AG08396 (cell line): ENCODE measurements around the gene ARHGEF28.

ENCODE experiments used
- DNase-seq: peaks from one replicate; pipeline ENCODE4 v3.0.0; 2012; ENCODE audit warnings: low spot score, mixed read lengths

Gene ARHGEF28

GRCh38 chr5:73938938-73939320 is 312.9 kb downstream of the ARHGEF28 start:
- no peak for DNase-seq

- DNase-seq: no peak
Measured at GRCh38 chr5:73939557-73939956, 313.6 kb downstream of the ARHGEF28 start.

- DNase-seq: no peak
Measured at GRCh38 chr5:73940026-73940425, 314.0 kb downstream of the ARHGEF28 start.

GRCh38 chr5:73940801-73941200 is 314.8 kb downstream of the ARHGEF28 start:
- no peak for DNase-seq

GRCh38 chr5:73942783-73943182 is 316.8 kb downstream of the ARHGEF28 start:
- DNase-seq: no peak

- no peak for DNase-seq
Measured at GRCh38 chr5:73943397-73943796, 317.4 kb downstream of the ARHGEF28 start.

GRCh38 chr5:73944581-73944980 is 318.6 kb downstream of the ARHGEF28 start:
- no peak for DNase-seq

- no peak for DNase-seq
Measured at GRCh38 chr5:73945505-73945904, 319.5 kb downstream of the ARHGEF28 start.

GRCh38 chr5:73946278-73946677 is 320.3 kb downstream of the ARHGEF28 start:
- DNase-seq: no peak

GRCh38 chr5:73946919-73947602 is 321.1 kb downstream of the ARHGEF28 start:
- no peak for DNase-seq

GRCh38 chr5:73947906-73948640 is 322.1 kb downstream of the ARHGEF28 start:
- no peak for DNase-seq

GRCh38 chr5:73948720-73949119 is 322.7 kb downstream of the ARHGEF28 start:
- DNase-seq: no peak

GRCh38 chr5:73950441-73950873 is 324.5 kb downstream of the ARHGEF28 start:
- DNase-seq: no peak

GRCh38 chr5:73950912-73951430 is 325.0 kb downstream of the ARHGEF28 start:
- no peak for DNase-seq

- no peak for DNase-seq
Measured at GRCh38 chr5:73952872-73953271, 326.9 kb downstream of the ARHGEF28 start.

GRCh38 chr5:73954381-73954780 is 328.4 kb downstream of the ARHGEF28 start:
- no peak for DNase-seq

- DNase-seq: no peak
Measured at GRCh38 chr5:73955271-73955846, 329.4 kb downstream of the ARHGEF28 start.

- no peak for DNase-seq
Measured at GRCh38 chr5:73957397-73958001, 331.5 kb downstream of the ARHGEF28 start.

- no peak for DNase-seq
Measured at GRCh38 chr5:73958037-73958436, 332.0 kb downstream of the ARHGEF28 start.

- DNase-seq: no peak
Measured at GRCh38 chr5:73960023-73960422, 334.0 kb downstream of the ARHGEF28 start.

GRCh38 chr5:73960426-73960825 is 334.4 kb downstream of the ARHGEF28 start:
- DNase-seq: no peak

- no peak for DNase-seq
Measured at GRCh38 chr5:73962801-73963425, 336.9 kb downstream of the ARHGEF28 start.
